KG1 (cell line): ENCODE results near the gene ALG11.
A peak's percentile ranks its signal among the peaks of the same experiment; 100 is the strongest.

Experiments
- DNase-seq: peaks from one replicate; lab custom pipeline; 2025; lab: John Stamatoyannopoulos, UW

ALG11 gene

DNA sequence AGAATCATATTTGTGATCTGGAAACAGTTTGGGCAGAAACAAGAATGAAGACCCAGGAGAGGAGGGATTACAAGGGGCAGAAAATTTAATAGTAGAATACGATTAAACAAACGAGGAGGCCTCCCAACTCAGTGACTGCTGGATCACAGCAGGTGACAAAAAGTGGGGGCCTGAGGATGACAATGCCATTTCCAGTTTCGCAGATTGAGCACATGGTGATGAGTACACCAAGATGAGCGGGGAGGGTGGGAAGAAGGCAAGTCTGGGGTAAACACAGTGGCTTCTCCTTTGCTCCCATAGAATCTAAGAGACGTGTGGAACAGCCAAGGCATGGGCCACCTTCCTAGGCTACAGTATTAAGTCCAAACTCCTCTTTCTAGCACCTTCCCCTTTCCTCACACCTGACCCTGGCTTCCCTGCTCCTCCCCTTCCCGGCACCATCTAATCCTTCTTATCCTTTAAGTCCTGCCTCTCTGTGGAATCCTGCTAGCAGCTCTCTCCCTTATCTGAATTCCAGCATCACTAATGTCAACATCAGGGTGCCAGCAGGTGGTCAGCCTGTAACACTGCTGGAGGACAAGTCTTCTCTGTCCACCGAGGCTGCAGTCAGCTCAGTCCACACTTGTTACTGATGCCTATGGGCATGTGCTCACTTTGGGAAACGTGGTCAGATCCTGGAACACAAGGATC lies 14.4 kb upstream of the ALG11 start:
- DNase-seq, result no peak

DNA sequence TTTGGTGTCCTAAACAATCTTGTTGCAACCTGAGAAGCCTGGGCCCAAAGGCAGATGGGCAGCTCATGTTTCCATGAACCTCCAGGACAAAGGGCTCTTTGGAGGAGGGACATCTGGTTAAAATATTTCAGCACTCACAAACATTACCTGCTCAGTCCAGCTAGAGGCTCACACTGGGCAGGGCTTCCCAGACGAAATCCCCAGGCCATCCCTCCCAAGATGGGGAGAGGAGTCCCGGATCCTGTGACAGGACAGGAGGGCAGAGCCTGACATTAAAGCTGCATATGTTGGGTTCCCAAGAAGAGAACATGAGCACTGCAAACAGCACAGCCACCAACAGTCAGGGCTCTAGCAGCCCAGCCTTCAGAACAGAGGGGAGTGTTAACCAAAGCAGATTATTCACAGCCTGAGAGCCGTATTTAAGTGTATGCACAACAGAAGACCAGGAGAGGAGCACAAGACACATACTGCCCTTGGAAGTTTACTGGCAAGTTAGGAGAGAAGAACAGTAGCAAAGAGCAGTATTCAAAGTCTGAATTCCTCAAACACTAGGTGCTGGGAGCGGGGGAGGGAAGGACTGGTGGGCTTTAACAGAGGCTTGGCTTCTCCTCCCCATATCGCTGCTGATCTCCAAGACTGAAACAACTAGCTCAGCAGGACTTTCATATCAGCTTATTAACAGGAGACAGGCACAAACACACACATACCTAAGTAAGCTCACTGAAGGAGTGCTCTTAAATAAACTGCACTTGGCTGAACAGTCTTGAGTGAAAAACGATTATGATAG lies 13.3 kb upstream of the ALG11 start:
- no peak for DNase-seq

DNA sequence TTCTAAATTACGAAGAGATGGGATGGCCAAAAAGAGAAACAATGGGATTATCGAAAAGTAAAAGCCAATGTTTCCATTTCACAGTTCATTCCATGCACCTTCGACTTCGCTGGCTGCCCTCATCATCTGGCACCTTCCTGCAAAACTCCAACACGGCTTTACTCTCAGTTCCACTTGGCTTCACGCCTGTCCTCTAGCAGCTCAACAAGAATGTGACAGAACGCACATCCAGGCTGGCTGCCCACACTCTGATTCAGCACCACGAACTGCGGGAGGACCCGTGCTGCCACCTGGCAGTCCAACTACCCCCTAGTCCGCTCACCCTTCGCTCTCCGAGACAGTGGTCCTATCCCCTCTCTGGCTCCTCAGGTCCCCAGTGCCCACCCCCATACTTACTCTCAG lies 12.7 kb upstream of the ALG11 start:
- DNase-seq, result no peak

DNA sequence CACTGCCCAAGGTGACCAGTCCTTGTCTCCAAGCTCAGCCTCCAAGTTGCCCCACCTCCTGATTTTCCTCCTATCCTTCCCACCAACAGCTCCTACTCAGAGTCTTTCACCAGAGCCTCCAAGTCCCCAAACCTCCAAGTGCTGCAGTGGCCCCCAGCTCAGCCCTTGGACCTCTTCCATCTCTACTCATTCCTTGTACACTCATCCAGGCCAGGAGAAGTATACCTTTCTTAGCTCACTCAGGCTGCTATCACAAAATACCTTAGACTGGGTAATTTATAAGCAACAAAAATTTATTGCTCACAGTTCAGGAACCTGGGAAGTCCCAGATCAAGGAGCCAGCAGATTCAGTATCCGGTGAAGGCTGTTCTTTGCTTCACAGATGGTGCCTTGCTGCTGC lies 12.3 kb upstream of the ALG11 start:
- no peak for DNase-seq

DNA sequence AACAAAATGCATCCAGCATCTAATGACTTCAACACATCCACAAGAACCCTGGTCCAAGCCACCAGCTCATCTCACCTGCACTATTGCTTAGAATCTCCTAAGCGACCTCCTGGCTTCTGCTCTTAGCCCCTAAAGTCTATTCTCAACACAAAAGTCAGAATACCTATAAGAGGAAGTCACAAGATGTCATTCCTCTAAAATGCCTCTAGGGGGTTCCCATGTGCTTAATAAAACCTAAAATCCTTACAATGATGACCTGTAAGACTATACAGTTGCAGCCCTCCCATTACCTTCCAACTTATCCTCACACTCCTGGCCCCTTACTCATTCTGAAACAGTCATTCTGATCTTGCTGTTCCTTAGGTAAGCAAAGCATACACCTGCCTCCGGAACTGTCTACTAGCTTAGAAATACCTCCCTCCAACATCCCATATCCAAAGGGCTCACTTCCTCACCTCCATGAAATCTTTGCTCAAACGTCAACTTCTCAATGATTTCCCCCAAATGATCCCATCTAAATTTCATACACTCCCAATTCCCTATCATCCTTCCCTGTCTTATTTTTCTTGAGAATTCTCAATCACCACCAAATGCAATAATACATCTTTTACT lies 11.0 kb upstream of the ALG11 start:
- DNase-seq, result peak; percentile 41

DNA sequence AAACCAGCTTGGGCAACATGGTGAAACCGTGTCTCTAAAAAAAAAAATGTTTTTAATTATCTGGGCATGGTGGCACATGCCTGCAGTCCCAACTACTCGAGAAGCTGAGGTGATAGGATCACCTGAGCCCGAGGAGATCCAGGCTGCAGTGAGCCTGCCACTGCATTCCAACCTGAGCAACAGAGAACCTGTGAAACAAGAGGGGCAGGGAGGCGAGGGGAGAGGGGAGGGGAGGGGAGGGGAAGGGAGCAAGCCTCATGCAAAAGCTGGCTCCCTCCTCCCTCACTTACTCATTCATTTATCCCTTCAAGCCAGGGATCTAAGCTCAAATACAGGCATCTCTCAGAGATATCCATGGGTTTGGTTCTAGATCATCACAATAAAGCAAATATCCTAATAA lies 9.8 kb upstream of the ALG11 start:
- no peak for DNase-seq

DNA sequence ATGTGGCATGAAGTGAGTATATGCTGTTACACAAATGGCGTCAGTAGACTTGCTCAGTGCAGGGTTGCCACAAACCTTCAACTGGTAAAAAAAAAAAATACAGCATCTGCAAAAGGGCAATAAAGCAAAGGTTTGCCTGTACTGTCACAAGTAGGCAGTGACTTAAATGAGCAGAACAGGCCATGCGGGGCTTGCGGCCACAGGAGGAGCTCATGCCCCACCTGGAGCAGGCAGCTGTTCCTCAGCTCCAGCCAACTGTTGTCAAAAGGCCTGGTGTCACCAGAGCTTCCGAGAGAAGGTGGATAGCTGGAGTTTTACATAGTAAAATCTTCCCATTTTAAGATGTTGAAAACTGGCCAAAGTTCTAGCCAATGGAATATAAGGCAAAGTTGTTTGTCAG lies 8.7 kb upstream of the ALG11 start:
- no peak for DNase-seq

DNA sequence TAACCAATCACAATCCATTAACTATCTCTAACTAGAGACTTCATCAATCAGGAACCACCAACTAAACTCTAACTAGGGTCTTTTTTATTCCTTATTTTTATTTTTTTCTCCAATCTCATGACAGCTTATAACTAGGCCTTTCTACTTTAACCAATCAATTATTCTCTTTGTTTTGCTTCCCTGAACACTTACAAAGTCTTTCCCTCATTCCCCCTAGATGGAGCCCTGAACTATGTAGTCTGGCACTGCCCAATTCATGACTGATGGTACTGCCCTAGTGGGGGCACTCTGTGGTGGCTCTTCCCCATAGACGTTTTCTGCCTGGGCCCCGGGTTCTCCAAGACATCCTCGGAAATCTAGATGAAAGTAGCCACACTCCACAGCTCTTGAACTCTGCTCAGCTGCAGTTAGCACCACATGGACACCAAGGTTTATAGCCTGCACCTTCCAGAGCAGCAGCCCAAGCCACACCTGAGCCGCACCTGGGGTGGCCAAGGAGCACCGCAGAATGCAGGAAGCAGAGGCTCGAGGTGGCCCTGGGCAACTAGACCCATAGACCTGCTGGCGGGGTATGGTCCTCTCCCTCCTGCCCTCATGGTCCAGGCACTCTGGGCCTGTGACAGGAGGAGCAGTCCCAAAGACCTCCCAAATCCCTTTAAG lies 7.6 kb upstream of the ALG11 start:
- DNase-seq, result no peak

DNA sequence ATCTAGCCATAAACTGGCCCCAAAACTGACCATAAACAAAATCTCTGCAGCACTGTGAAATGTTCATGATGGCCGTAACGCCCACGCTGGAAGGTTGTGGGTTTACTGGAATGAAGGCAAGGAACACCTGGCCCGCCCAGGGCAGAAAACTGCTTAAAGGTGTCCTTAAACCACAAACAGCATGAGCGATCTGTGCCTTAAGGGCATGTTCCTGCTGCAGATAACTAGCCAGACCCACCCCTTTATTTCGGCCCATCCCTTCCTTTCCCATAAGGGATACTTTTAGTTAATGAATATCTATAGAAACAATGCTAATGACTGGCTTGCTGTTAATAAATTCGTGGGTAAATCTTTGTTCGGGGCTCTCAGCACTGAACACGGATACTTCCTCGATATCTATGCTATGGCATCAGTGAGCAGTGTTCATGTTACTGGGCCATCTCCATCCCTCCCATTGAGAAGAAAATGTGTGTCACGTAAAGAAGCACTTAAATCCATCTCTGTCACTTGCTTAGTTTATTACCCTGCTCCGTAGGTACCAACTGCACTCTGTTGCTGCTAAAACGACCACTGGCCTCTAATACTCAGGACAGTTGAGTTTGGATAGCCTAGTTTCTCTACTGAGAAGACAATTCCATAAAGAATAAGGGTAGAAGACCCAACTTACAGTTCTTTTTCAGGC lies 6.2 kb upstream of the ALG11 start:
- no peak for DNase-seq

DNA sequence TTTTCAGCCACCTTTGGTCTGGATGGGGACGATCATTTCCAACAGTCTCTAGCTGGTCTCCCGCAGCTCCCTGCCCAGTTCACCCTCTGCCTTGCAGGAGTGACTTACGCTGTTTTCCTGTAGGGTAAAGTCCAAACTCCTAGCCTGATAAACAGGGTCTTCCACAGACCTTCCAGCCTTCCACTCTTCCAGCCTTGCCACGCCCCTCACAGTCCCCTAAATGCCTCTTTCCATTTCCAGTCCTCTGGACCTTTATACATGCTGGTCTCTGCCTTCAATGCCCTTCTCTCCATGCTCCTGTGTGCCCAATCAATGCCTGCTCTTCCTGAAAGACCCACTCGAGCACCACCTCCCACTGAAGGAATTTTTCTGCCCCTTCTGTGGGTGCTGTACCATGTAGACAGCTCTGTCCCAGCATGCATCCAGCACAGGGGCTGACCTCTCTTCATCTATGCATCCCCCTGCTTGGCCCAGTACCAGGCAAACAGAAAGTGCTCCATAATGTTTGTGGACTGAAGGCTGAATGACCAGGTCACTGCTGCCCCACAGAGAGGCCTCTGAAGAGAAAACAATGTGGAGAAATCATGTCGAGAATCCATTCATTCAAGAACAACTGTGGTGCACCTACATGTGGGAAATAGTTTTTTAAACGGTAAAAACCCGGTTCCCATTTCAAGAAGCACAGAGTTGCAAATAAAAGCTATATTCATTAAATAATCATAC lies 5.5 kb upstream of the ALG11 start:
- no peak for DNase-seq

DNA sequence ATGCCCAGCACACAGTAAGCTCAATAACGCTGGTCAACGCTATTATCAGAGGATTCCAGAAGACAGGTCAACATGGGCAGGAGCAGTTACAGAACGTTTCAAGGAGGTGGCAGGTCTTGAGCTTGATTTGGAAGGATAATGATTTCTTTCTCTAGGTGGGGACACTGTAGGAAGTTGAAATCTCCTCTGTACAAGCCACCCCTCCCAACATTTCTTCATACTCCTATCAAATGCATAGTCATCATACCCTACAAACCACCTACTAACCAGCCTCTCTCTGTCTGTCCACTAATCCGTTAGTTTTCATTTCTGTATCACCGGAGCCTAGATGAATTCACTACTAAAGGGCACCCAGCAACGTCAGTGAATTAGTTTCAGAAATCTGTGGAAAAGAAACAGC lies 2.3 kb upstream of the ALG11 start:
- DNase-seq, result no peak

DNA sequence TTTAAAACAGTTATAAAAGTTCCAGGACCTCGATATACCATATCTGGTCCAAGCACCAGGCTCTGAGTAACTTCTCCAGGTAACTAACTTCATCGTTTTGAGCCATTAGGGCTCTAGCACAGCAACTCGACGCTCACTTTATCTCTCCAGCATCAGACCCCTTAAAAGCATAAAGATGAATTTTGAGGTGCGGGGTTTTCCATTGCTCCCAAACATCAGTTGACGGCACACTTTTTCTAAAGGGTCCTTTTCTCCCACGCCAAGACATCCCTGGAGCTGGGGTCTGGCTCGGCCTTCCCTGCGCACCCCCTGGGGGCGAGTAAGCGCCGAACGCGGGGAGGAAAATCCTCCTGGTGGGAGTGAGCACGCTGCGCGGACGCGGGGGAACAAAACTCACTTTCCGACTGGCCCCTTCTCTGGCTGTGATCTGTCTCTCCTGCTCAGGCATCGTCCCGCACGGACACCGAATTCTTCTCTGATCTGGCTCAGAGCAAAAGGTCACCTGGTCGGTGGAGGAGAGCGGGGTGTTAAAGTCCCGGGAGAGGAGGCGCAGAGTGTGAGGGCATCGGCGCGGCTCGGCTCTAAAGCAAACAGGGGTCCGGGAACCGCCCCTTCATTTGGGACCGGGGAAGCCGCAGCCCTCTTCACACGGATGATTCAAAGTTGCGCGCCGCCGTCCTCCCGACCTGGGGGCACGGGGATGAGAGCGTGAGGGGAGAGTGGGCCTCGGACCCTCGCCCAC lies 1.1 kb upstream of the ALG11 start, which contains the start of gene ATP7B:
TSS of gene ATP7B (minus strand) at position 561 of the 742 bp plus-strand sequence. CDS start at position 448, 113 bp downstream.
- no peak for DNase-seq

DNA sequence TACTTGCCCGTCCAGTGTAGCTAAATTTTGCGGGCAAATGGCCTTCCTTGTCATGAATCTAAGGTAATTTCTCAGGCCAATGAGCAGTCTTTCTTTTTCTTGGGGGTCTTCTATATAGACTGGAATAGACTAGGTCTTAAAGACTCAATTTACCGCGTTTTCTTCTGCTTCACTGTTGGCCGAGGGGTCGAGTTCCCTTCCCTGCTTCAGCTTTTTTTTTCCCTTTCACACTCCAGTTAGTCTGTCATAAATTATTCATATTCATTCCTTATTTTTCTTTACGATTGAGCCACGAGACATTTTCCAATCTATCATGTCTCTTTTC lies 276 bp downstream of the ALG11 start:
- DNase-seq, result no peak

DNA sequence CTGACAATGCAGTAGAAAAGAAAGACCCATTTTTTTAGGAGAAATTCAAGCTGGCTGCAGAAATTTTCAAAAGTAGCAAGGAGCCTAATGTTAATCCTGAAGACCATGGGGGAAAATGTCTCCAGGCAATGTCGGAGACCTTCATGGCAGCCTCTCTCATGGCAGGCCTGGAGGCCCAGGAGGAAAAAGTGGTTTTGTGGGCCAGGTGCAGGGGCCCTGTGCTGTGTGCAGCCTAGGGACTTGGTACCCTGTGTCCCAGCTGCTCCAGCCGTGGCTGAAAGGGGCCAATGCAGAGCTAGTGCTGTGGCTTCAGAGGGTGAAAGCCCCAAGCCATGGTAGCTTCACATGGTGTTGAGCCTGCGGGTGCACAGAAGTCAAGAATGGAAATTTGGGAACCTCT lies 4.1 kb downstream of the ALG11 start:
- no peak for DNase-seq

DNA sequence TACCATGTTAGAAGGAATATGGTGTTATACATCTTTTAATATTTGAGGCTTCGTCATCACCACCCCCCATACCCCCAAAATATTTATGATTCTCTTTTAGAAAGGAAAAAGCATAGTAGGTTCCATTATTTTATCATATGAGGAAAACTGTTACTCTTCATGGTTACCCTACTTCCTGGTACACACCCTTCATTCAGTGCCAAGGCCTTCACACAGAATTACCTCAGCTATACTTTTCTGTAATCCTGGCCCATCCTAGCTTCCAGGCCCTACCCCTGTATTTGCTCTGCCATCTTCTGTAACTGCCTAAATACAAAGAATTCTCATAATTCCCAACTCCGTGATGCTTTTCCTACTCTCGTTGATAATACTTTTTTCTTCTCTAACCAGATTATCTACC lies 8.0 kb downstream of the ALG11 start:
- no peak for DNase-seq

DNA sequence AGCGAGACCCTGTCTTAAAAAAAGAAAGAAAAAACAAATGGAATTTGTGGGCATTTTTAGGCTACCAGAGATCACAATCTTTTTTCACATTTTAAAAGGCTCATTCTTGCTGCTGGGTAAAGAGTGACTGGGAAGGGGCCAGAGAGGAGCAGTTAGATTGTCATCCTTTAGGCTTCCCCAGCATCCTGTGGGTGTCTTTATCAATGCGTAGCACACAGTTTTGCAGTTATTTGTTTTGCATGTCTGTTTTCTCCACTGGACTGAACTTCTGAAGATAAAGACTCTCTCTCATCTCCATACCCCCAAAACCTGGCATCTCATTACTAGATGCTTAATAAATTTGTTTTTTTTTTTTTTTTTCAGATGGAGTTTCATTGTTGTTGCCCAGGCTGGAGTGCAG lies 10.2 kb downstream of the ALG11 start:
- no peak for DNase-seq

DNA sequence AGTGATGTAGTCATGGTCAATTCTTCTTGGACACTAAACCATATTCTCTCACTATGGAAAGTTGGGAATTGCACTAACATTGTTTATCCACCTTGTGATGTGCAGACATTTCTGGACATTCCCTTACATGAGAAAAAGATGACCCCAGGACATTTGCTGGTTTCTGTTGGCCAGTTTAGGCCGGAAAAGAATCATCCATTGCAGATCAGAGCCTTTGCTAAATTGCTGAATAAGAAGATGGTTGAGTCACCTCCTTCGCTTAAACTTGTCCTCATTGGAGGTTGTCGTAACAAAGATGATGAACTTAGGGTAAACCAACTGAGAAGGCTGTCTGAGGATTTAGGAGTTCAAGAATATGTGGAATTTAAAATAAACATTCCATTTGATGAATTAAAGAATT lies 12.3 kb downstream of the ALG11 start, which contains the start of gene UTP14C:
TSS of gene UTP14C (plus strand) at position 211 of the 400 bp plus-strand sequence. CDS start 4,114 bp downstream, outside the sequence.
- DNase-seq, result no peak

DNA sequence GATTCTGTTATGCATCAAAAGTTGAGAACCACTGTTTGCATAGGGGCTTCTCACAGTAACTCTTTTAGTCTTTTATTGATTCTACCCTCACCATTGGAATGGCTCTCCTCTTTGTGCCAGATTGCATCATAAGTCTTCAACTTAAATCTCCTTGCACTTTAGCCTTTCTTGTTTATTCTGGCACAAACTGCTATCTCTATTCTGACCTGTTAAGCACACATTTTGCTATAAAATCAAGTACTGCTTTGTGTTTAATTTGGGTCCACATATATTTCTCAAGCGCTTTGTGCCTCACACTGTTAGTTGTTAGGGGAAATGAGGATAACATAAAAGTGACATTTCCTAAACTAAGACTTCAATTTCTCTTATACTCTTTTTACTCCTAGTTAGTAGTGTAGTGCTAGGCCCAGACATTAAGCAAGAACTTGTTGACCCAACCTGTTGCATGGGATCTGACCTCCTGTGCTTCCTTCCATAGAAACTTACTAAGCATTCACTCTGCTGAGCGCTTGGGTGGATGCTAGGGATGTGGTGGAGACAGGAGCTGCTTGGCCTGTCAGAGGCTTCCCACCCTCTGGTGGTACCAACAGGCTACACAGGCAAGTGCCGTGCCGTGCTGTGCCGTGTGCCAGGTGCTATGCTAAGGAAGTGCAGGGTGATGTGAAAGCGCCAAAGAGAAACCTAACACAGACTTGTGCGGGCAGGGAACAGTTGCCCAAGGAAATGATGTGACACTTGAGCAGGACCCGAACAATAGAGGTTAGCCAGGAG lies 13.5 kb downstream of the ALG11 start:
- DNase-seq, result no peak

DNA sequence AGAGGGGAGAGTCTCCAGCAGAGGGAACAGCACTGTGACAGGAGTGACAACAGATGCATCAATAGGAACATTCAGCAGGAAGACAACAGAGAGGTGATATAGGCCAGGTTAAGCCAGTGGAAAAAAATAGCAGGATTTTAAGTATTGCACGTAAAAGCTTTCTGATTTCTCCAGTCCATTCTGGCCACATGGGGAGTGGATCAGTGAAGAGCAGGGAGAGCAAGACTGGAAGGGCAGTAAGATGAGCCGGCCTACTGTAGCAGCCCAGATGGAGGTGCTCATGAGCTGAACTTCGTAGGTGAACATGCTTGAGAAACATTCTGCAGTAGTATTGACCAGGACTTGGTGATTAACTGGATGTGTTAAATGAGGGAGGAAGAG lies 14.0 kb downstream of the ALG11 start:
- no peak for DNase-seq

DNA sequence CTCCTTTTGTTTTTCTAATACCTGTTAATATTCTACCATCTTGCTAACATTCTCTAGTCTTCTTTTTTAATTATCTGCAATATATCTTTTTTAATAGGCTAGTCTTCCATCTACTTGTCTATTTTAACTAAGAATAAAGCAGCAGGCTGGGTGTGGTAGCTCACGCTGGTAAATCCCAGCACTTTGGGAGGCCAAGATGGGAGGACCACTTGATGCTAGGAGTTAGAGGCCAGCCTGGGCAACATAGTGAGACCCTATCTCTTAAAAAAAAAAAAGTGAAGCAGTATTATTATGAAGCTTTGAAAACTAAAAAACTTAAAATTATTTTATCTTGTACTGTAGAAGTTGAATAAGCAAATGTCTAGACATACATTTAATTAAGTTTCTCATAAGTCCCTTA lies 15.6 kb downstream of the ALG11 start:
- no peak for DNase-seq
